Measurements from ENCODE around the gene BRICD5.

BRICD5 gene

DNA sequence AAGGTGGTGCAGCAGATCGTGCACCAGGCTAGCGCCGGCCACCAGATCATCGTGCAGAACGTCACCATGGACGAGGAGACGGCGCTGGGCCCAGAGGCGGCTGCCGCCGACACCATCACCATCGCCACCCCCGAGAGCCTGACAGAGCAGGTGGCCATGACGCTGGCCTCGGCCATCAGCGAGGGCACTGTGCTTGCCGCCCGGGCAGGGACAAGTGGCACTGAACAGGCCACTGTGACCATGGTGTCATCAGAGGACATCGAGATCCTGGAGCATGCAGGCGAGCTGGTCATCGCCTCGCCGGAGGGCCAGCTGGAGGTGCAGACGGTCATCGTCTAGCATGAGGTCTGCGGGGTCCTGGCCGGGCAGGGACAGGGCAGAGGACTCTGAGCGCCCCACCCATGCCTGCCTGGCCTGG, 24.6 kb upstream of the BRICD5 start:
- TF ChIP-seq CTCF (IDR thresholded peaks at IDR 0.05): no peak

GRCh38 chr16:2234813-2235170, 24.1 kb upstream of the BRICD5 start:
- TF ChIP-seq CTCF (IDR thresholded peaks at IDR 0.05): no peak

- no peak for TF ChIP-seq CTCF (IDR thresholded peaks at IDR 0.05)
Measured at GRCh38 chr16:2233872-2234812, 23.5 kb upstream of the BRICD5 start.

DNA sequence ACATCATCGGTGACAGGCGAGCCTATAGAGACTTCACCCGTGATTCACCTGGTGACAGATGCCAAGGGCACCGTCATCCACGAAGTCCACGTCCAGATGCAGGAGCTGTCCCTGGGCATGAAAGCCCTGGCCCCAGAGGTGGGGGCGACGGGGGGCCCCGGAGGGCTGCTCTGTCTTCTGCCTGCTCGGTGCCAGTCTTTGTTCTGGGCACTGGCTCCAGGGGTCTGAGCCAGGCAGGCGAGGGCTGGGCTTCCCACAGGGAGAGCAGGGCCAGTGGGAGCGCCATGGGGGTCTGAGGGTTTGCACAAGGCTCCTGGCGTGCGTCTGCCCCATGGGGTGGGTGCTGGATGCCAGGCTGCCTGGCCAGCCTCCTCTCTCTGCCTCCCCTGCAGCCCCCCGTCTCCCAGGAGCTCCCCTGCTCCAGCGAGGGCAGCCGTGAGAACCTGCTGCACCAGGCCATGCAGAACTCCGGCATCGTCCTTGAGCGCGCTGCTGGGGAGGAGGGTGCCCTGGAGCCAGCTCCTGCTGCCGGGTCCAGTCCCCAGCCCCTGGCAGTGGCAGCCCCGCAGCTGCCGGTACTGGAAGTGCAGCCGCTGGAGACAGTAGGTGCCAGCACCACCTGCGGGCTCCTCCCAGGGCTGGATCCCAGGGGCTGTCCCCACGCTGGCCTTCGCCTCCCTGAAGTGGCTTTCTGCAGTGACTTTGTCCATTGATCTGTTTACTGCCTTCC, 22.5 kb upstream of the BRICD5 start:
- no peak for TF ChIP-seq CTCF (IDR thresholded peaks at IDR 0.05)

GRCh38 chr16:2232094-2232990, 21.7 kb upstream of the BRICD5 start:
- no peak for TF ChIP-seq CTCF (IDR thresholded peaks at IDR 0.05)

DNA sequence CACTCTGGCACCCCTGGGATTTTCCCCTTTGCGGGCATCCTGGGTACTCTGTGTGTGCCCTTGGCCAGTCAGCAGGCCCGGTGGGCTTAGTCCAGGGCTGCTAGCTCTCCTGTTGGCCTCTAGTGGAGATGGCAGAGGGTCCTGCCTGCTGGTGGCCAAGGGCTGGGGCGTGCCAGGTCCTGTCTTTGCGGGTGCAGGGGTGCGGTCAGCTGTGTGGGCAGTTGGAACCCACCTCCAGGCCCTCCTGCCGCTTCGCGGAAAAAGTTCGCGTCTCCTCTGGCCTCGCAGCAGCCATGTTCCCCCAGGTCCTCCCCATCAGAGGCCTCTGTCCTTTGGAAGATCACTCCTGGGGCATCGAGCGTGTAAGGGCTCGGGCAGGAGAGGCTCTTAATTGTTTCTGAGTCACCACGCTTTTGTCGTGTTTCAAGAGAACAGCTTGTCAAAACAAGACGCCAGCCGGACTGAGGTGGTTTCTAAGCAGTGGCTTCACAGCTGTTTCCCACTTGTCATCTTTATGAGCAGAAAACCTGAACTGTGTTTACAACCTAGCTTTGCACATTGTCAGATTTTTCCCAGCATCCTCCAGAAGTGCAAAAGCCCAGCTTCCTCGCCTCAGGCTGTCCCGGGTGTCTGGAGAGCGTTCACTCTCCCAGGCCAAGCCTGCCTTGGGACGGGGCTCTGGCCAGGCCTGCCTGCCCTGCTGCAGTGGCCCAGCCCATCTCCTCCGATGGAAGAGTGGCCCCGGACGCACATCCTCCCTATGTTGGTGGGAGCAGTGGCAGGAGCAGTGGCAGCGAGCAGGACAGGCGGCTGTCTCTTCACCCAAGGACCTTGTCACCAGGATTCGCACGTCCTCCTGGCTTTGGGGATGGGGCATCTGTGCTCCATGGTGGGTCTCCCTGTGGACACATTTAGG, 20.6 kb upstream of the BRICD5 start:
- no peak for TF ChIP-seq CTCF (IDR thresholded peaks at IDR 0.05)
